Thyroid gland (tissue), 4 donors: ENCODE results near the gene KCTD17.

Source experiments
- POLR2A ChIP-seq, 2 donors: fragments of 450-650 bp; IDR thresholded peaks; one replicate each; pipeline ENCODE4 v1.6.1; 2017; ENCODE audit warnings: antibody characterized with exemption in 2 of 2, mild to moderate bottlenecking in 2 of 2, moderate library complexity in 1 of 2
- TF ChIP-seq, protein P1 (sequence below), 6 experiments: fragments of 200-600 bp in 3 of 6; fragments of 450-650 bp in 3 of 6; sonication (generic) in 3 of 6; IDR thresholded peaks; one replicate each; pipeline ENCODE4 v1.5.1; 2016 to 2019; ENCODE audit warnings: antibody characterized with exemption in 6 of 6, mild to moderate bottlenecking in 2 of 6, inconsistent platforms in 1 of 6, moderate library complexity in 1 of 6

DNA sequence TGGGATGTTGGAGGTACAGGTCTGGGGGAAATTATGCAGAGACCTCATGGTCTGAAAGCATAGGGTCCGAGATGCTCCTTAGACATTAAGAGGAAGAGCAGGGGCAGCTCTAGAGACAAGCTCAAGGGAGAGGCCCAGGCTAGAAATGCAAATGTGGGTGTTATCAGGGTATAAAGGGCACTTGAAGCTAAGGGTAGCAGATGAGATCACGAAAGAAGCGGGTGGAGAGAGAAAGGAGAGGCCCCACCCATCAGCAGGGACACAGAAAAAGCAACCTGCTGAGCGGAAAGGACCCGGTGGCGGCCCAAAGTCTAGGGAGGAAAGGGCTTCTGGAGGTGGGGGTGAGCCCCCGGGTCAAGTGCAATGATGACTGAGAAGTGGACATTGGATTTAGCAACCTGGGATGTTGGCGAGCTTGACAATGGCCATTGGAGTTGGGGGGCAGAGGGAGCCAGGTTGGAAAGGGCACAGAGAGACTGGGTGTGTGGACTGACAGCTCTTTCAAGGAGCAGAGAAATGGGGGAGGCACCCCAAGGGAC is 49.1 kb downstream of the KCTD17 start:
- no peak for TF ChIP-seq POLR2A (IDR thresholded peaks at IDR 0.05)
- TF ChIP-seq, protein P1, sequence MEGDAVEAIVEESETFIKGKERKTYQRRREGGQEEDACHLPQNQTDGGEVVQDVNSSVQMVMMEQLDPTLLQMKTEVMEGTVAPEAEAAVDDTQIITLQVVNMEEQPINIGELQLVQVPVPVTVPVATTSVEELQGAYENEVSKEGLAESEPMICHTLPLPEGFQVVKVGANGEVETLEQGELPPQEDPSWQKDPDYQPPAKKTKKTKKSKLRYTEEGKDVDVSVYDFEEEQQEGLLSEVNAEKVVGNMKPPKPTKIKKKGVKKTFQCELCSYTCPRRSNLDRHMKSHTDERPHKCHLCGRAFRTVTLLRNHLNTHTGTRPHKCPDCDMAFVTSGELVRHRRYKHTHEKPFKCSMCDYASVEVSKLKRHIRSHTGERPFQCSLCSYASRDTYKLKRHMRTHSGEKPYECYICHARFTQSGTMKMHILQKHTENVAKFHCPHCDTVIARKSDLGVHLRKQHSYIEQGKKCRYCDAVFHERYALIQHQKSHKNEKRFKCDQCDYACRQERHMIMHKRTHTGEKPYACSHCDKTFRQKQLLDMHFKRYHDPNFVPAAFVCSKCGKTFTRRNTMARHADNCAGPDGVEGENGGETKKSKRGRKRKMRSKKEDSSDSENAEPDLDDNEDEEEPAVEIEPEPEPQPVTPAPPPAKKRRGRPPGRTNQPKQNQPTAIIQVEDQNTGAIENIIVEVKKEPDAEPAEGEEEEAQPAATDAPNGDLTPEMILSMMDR (IDR thresholded peaks at IDR 0.05), result no peak
